Activated naive CD4-positive, alpha-beta T cell (primary cell): ENCODE measurements around the gene MELK.
"Not testable (repeated sequence)": the region's sequence is repeated elsewhere in the genome, so short reads cannot be mapped to it uniquely, and the experiment has no call there.

Source experiments
- DNase-seq, 4 experiments: peaks; one replicate each; lab custom pipeline; 2025; lab: John Stamatoyannopoulos, UW

Gene MELK

GRCh38 chr9:36572515-36573418 lies at the start of gene MELK:
MELK (plus strand) TSS chr9:36572895; CDS start chr9:36581682, 8,787 bp downstream.
- DNase-seq, result peak; percentile 55 to 81 (median 64)

DNA sequence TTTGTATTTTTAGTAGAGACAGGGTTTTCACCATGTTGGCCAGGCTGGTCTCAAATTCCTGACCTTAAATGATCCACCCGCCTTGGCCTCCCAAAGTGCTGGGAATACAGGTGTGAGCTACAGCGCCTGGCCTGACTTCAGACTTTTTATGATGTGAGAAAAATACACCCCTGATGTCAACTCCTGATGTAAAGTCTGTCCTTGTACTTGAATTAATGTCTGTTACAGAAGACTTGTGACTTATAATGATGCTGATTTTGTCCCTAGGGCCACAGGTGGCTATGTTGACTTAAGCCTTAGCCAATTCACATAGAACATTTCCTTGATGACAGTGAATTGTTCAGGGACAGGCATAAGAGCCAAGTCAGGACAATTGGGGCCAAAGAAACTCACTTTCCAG lies 42.5 kb upstream of the MELK start:
- DNase-seq, result no peak

GRCh38 chr9:36532353-36532752 lies 40.3 kb upstream of the MELK start:
- no peak for DNase-seq

- DNase-seq, result not testable (repeated sequence)
Observed at GRCh38 chr9:36533726-36534125, 39.0 kb upstream of the MELK start.

DNA sequence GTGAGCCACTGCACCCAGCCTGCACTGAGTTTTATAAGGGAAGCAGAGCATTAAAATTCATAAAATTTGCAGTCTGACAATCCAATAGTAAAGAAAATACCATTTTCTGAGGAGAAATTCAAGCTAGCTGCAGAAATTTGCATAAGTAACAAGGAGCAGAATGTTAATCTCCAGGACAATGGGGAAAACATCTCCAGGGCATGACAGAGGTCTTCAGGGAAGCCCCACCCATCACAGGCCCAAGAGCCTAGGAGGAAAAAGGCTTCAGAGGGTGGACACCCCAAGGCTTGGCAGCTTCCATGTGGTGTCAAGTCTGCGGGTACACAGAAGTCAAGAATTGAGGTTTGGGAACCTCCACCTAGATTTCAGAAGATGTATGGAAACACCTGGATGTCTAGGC lies 37.6 kb upstream of the MELK start:
- no peak for DNase-seq

DNA sequence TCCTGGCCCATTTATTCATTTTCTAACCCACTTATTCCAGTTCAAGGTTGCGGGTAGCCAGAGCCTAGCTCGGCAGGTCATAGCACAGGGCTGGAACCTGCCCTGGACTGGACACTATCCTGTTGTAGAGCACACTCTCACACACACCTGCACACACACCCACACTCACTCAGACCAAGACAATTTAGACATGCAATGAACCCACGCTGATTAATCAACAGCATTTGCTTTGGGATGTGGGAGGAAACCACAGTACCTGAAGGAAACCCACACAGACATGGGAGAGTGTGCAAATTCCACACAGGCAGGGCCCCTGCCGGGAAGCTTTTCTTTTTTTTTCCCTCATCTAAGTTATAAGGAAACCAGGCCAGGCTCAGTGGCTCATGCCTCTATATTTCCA lies 34.8 kb upstream of the MELK start:
- no peak for DNase-seq

GRCh38 chr9:36542355-36542754 lies 30.3 kb upstream of the MELK start:
- DNase-seq, result no peak

- DNase-seq, result no peak
Observed at GRCh38 chr9:36543916-36544315, 28.8 kb upstream of the MELK start.

GRCh38 chr9:36547598-36547997 lies 25.1 kb upstream of the MELK start:
- no peak for DNase-seq

DNA sequence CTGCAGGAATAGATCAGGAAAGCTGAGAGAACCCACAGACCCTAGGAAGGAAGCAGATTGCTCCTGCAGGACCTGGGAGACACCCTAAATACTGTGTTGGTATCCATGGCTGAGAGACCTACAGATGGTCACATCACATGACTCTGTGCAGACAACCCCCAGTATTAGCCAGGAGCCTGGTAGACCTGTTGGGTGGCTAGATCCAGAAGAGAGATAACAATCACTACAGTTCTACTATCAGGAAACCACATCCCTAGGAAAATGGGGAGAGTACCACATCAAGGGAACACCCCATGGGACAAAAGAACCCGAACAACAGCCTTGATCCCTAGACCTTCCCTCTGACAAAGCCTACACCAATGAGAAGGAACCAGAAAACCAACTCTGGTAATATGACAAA lies 24.2 kb upstream of the MELK start:
- DNase-seq, result no peak

DNA sequence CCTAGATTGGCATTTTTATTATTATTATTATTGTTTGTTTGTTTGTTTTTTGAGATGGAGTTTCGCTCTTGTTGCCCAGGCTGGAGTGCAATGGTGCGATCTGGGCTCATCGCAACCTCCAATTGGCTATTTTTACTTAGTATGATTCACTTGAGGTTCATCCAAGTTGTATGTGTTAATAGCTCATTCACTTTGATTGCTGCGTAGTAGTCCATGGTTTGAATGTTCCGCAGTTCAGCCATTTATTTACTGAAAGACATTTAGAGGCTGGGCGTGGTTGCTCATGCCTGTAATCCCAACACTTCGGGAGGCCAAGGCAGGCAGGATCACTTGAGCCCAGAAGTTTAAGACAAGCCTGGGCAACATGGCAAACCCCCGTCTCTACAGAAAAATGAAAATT lies 22.6 kb upstream of the MELK start:
- no peak for DNase-seq

DNA sequence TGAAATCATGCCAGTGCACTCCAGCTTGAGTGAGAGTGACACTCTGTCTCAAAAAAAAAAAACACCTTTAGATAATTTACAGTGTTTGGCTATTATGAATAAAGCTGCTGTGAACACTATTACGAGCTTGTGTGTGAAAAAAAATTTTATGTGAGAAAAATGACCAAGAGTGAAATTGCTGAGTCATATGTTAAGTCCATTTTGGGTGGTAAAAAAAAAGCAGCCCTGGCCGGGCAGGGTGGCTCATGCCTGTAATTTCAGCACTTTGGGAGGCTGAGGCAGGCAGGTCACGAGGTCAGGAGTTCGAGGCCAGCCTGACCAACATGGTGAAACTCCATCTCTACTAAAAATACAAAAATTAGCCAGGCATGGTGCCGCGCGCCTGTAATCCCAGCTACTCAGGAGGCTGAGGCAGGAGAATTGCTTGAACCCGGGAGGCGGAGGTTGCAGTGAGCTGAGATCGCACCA lies 22.0 kb upstream of the MELK start:
- DNase-seq, result not testable (repeated sequence)

GRCh38 chr9:36551129-36551528 lies 21.6 kb upstream of the MELK start:
- no peak for DNase-seq

DNA sequence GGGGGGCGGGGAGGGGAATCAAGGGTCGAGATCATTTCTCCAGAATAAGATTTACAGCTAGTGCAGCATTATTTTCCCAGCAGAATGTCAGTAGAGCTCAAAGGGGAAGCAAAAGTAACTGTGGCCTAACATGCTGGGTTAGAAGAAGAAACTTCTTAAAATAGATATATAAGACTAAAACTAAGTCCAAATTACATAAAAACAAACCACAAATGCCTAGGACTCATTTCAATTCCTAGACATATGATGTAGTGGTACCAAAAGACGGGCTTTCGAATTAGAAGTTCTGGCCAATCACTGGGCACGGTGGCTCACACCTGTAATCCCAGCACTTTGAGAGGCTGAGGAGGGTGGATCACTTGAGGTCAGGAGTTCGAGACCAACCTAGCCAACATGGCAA lies 20.8 kb upstream of the MELK start:
- DNase-seq, result no peak

DNA sequence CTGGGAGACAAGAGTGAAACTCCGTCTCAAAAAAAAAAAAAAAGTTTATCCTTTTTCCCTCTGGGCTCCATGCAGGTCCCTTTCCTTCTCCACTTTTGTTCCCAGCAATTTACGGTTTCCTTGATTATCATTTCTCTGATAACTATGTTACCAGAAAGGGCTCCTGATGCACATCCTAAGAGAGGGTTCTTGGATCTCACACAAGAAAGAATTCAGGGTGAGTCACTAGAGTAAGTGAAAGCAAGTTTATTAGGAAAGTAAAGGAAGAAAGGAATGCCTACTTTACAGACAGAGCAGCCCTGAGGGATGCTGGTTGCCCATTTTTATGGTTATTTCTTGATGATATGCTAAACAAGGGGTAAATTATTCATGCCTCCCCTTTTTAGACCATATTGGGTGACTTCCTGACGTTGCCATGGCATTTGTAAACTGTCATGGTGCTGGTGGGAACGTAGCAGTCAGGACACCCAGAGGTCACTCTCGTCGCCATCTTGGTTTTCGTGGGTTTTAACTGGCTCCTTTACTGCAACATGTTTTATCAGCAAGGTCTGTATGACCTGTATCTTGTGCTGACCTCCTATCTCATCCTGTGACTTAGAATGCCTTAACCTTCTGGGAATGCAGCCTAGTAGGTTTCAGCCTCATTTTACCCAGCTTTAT lies 13.5 kb upstream of the MELK start:
- no peak for DNase-seq

GRCh38 chr9:36560771-36561170 lies 11.9 kb upstream of the MELK start:
- no peak for DNase-seq

DNA sequence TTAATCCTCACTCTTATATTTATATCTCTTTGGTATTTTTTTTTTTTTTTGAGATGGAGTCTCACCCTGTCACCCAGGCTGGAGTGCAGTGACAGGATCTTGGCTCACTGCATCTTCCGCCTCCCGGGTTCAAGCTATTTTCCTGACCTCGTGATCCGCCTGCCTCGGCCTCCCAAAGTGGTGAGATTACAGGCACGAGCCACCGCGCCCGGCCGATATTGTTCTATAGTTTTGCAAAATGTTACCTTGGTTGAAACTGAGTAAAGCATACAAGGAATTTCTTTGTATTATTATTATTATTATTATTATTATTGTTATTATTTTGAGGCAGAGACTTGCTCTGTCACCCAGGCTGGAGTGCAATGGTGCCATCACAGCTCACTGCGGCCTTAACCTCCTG lies 9.9 kb upstream of the MELK start:
- not testable (repeated sequence) for DNase-seq

GRCh38 chr9:36566813-36567221 lies 5.9 kb upstream of the MELK start:
- DNase-seq, result no peak

DNA sequence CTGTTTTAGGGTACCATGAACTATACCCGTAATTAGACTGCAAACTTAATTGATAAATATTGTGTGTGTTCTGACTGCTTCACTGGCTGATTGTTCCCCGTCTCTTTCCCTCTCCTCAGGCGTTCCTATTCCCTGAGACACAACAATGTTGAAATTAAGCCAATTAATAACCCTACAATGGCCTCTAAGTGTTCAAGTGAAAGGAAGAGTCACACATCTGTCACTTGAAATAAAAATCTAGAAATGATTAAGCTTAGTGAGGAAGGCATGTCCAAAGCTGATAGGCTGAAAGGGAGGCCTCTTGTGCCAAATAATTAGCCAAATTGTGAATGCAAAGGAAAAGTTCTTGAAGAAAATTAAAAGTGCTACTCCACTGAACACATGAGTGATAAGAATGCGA lies 4.0 kb upstream of the MELK start:
- not testable (repeated sequence) for DNase-seq

- no peak for DNase-seq
Observed at GRCh38 chr9:36571333-36571732, 1.4 kb upstream of the MELK start.

DNA sequence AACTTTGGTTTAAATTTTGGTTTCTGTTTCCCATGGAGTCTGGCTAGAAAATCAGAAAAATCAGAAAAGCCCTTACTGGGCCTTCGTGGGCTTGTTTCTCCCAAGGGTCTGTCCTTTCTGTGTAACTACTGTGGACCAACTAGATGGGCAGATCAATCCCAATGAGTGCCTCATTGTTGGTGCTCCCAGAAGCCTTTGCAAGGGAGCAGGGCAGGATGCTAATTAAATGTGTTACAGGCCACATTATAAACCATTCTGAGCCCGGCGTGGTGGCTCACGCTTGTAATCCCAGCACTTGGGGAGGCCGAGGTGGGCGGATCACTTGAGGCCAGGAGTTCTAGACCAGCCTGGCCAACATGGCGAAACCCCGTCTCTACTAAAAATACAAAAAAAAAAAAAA lies 1.4 kb downstream of the MELK start:
- DNase-seq, result not testable (repeated sequence)

GRCh38 chr9:36575411-36575882 lies 2.8 kb downstream of the MELK start:
- DNase-seq, result no peak

DNA sequence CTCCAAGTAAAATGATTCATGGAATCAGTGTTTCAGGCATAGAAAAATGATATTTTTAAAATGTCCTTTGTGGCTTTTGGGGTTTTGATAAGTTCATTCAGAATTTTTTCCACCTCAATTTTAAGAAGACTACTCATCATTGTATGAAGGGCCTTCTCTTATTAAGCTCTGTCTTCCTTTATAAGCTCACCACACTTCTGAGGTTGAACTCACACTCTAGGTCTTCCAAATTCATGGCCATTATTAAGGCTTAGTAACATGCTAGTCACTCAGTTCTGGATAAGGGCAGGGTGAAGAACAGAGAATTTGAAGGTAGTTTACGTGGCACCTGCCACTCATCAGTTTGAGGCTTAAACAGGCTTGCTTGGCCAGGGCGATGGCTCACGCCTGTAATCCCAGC lies 4.2 kb downstream of the MELK start:
- DNase-seq, result no peak
